Body of pancreas (tissue), 4 donors: ENCODE results near the gene GVQW3.

Experiments used
- POLR2A ChIP-seq, 3 donors: fragments of 450-650 bp; IDR thresholded peaks; one replicate each; pipeline ENCODE4 v1.6.1; 2016; ENCODE audit warnings: antibody characterized with exemption in 3 of 3, mild to moderate bottlenecking in 2 of 3
- TF ChIP-seq, protein P1 (sequence below), 7 experiments: fragments of 450-650 bp in 4 of 7; fragments of 200-600 bp in 3 of 7; sonication (generic) in 3 of 7; IDR thresholded peaks; one replicate each; pipeline ENCODE4 v1.5.1; 2016 to 2019; ENCODE audit warnings: antibody characterized with exemption in 7 of 7

DNA sequence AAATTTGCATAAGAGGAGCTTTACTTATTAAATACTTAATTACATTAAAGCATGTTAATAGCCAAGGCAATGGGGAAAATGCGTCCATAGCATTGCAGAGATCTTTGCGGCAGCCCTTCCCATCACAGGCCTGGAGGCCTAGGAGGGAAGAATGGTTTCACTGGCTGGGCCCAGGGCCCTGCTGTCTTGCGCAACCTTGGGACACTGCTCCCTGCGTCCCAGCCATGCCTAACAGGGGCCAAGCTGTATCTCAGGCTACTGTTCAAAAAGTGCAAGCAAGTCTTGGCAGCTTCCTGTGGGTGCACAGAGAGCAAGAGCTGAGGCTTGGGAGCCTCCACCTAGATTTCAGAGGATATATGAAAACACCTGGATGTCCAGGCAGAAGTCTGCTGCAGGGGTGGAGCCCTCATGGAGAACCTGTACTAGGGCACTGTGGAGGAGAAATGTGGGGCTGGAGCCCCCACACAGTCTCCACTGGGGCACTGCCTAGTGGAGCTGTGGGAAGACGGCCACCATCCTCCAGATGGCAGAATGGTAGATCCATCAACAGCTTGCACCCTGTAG, 46.2 kb upstream of the GVQW3 start:
- TF ChIP-seq POLR2A (IDR thresholded peaks at IDR 0.05): no peak
- TF ChIP-seq, protein P1, sequence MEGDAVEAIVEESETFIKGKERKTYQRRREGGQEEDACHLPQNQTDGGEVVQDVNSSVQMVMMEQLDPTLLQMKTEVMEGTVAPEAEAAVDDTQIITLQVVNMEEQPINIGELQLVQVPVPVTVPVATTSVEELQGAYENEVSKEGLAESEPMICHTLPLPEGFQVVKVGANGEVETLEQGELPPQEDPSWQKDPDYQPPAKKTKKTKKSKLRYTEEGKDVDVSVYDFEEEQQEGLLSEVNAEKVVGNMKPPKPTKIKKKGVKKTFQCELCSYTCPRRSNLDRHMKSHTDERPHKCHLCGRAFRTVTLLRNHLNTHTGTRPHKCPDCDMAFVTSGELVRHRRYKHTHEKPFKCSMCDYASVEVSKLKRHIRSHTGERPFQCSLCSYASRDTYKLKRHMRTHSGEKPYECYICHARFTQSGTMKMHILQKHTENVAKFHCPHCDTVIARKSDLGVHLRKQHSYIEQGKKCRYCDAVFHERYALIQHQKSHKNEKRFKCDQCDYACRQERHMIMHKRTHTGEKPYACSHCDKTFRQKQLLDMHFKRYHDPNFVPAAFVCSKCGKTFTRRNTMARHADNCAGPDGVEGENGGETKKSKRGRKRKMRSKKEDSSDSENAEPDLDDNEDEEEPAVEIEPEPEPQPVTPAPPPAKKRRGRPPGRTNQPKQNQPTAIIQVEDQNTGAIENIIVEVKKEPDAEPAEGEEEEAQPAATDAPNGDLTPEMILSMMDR (IDR thresholded peaks at IDR 0.05): no peak
